ENCODE measurements around the gene RBFOX2.

Gene RBFOX2

GRCh38 chr22:35973388-35973787, 55.2 kb downstream of the RBFOX2 start:
- DNase-seq (ENCODE audit: low read depth), result no peak

GRCh38 chr22:35972559-35972958, 56.1 kb downstream of the RBFOX2 start:
- no peak for DNase-seq (ENCODE audit: low read depth)

- DNase-seq (ENCODE audit: low read depth), result no peak
Observed at GRCh38 chr22:35971456-35972119, 57.0 kb downstream of the RBFOX2 start.

- no peak for DNase-seq (ENCODE audit: low read depth)
Observed at GRCh38 chr22:35970616-35971455, 57.8 kb downstream of the RBFOX2 start.

- DNase-seq (ENCODE audit: low read depth), result no peak
Observed at GRCh38 chr22:35967046-35967397, 61.6 kb downstream of the RBFOX2 start.

- no peak for DNase-seq (ENCODE audit: low read depth)
Observed at GRCh38 chr22:35966314-35967045, 62.1 kb downstream of the RBFOX2 start.

- no peak for DNase-seq (ENCODE audit: low read depth)
Observed at GRCh38 chr22:35963237-35963810, 65.3 kb downstream of the RBFOX2 start.

- DNase-seq (ENCODE audit: low read depth), result no peak
Observed at GRCh38 chr22:35961480-35962295, 66.9 kb downstream of the RBFOX2 start.

- DNase-seq (ENCODE audit: low read depth), result no peak
Observed at GRCh38 chr22:35960854-35961253, 67.8 kb downstream of the RBFOX2 start.

- no peak for DNase-seq (ENCODE audit: low read depth)
Observed at GRCh38 chr22:35959121-35959800, 69.4 kb downstream of the RBFOX2 start.

- DNase-seq (ENCODE audit: low read depth), result no peak
Observed at GRCh38 chr22:35958334-35958733, 70.3 kb downstream of the RBFOX2 start.

- no peak for DNase-seq (ENCODE audit: low read depth)
Observed at GRCh38 chr22:35957589-35957988, 71.0 kb downstream of the RBFOX2 start.

- no peak for DNase-seq (ENCODE audit: low read depth)
Observed at GRCh38 chr22:35956850-35957249, 71.8 kb downstream of the RBFOX2 start.

- no peak for DNase-seq (ENCODE audit: low read depth)
Observed at GRCh38 chr22:35955546-35955945, 73.1 kb downstream of the RBFOX2 start.

- DNase-seq (ENCODE audit: low read depth), result no peak
Observed at GRCh38 chr22:35952576-35952975, 76.0 kb downstream of the RBFOX2 start.

- no peak for DNase-seq (ENCODE audit: low read depth)
Observed at GRCh38 chr22:35950262-35950661, 78.4 kb downstream of the RBFOX2 start.

GRCh38 chr22:35949243-35949642, 79.4 kb downstream of the RBFOX2 start:
- DNase-seq (ENCODE audit: low read depth), result no peak

- no peak for DNase-seq (ENCODE audit: low read depth)
Observed at GRCh38 chr22:35947794-35948425, 80.7 kb downstream of the RBFOX2 start.

GRCh38 chr22:35944458-35944857, 84.2 kb downstream of the RBFOX2 start:
- no peak for DNase-seq (ENCODE audit: low read depth)

- DNase-seq (ENCODE audit: low read depth), result no peak
Observed at GRCh38 chr22:35940166-35940565, 88.5 kb downstream of the RBFOX2 start.

GRCh38 chr22:35938226-35938625, 90.4 kb downstream of the RBFOX2 start:
- DNase-seq (ENCODE audit: low read depth), result no peak

All from activated gamma-delta T cell treated with anti-CD3 and anti-CD28 coated beads, Interleukin-2, amount 50 U/mL, for 16 hours (primary cell).